ENCODE results near the gene FAAP100. TPM values are rescaled to one million over a fixed set of nuclear protein-coding genes. Genes with fewer than 3 reads are reported as not detected.

FAAP100 gene
- total RNA-seq, 4 donors from 2014 or later = 19.4 to 34.3 (median 28.4) TPM

DNA sequence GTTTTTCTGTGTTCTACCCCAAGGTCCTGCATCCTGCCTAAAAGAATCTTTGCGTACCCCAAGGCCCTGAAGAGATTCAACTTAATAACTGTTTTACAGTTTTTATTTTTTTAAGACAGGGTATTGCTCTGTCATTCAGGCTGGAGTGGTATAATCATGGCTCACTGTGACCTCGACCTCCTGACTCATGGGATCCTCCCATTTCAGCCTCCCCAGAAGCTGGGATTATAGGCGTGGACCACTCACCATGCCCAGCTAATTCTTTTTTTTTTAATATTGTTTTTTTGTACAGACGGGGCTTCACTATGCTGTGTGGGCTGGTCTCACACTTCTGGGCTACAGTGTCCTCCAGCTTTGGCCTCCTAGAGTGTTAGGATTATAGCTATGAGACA is 9.3 kb upstream of the FAAP100 start:
- 81 to 84% methylated on average over 4 of the region's 4 CpGs for WGBS, 2 donors
- intact Hi-C loops (cut with DNase I; ENCODE audit: low total_unique reads) = no loop called here
- no peak for DNase-seq (ENCODE audit: low spot score in 2 of 2)
- TF ChIP-seq, protein P1, sequence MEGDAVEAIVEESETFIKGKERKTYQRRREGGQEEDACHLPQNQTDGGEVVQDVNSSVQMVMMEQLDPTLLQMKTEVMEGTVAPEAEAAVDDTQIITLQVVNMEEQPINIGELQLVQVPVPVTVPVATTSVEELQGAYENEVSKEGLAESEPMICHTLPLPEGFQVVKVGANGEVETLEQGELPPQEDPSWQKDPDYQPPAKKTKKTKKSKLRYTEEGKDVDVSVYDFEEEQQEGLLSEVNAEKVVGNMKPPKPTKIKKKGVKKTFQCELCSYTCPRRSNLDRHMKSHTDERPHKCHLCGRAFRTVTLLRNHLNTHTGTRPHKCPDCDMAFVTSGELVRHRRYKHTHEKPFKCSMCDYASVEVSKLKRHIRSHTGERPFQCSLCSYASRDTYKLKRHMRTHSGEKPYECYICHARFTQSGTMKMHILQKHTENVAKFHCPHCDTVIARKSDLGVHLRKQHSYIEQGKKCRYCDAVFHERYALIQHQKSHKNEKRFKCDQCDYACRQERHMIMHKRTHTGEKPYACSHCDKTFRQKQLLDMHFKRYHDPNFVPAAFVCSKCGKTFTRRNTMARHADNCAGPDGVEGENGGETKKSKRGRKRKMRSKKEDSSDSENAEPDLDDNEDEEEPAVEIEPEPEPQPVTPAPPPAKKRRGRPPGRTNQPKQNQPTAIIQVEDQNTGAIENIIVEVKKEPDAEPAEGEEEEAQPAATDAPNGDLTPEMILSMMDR (IDR thresholded peaks at IDR 0.05) = no peak
- no peak for TF ChIP-seq POLR2A (IDR thresholded peaks at IDR 0.05)
- H3K4me3 ChIP-seq (ENCODE audit: low read depth, poor library complexity, severe bottlenecking) = no peak overlapping the region

DNA sequence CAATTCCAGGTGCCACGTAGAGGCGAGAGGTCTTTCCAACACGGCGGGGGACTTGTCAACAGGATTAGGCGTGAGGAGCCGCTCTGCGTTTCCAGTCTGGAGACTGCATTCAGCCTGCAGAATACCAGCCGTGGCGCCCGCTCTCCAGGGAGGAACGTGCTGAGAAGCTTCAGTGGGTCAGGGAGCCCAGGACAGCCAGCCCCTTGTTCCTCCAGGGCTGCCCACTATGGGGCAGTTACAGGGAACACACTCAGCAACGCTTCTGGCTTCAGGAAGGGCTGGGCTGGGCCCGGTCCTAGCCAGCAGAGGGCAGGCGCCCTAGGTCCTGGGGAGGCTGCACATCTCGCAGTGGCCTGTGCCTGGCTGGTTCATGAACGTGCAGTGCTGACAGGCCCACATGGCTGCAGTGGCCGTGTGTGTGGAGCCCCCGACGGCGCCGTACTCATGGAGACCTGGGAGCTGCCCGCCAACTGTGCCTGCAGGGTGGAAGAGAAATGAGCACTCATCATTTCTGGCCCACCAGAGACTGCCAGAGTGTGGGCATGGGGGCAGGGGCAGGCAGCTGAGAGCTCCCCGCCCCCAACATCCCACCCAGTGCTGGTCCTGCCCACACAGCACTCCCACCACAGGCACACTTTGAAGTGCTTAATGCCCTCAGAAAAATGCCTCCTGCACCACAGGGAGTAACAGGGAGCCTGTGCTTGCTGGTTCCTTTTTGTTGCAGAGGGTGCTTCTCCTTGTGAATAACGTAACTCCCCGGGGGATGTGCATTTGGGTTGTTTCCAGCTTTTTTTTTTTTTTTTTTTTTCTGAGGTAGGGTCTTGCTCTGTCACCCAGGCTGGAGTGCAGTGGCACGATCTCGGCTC is 7.0 kb upstream of the FAAP100 start:
- no peak for DNase-seq (ENCODE audit: low spot score in 2 of 2)
- TF ChIP-seq, protein P1 (IDR thresholded peaks at IDR 0.05) = no peak
- TF ChIP-seq POLR2A (IDR thresholded peaks at IDR 0.05) = no peak
- H3K4me3 ChIP-seq (ENCODE audit: low read depth, poor library complexity, severe bottlenecking) = no peak overlapping the region
- intact Hi-C loops (cut with DNase I; ENCODE audit: low total_unique reads) = no loop called here
- 83% methylated on average over 25 to 26 of the region's 27 CpGs for WGBS, 2 donors

DNA sequence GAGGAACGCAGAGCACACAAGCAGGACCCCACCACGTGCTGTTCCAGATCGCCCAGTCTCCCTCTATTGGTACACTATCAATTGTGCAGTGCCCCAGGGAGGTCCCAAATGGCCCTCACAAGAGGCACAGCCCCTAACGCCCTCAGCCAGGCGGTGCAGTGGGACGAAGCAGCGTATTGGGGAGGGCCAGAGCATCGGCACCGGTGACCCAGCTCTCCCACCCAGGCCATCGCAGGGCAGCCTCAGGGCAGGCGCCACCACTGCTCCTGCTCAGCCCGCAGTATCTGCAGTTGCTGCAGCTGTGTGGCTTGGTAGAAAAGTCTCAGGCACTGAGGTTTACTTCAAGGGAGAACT is 5.9 kb upstream of the FAAP100 start:
- WGBS, 2 donors = 84 to 91% methylated on average over 10 to 12 of the region's 12 CpGs
- H3K4me3 ChIP-seq (ENCODE audit: low read depth, poor library complexity, severe bottlenecking) = no peak overlapping the region
- DNase-seq (ENCODE audit: low spot score in 2 of 2) = no peak
- no peak for TF ChIP-seq POLR2A (IDR thresholded peaks at IDR 0.05)
- TF ChIP-seq, protein P1 (IDR thresholded peaks at IDR 0.05) = no peak
- intact Hi-C loops (cut with DNase I; ENCODE audit: low total_unique reads) = no loop called here

DNA sequence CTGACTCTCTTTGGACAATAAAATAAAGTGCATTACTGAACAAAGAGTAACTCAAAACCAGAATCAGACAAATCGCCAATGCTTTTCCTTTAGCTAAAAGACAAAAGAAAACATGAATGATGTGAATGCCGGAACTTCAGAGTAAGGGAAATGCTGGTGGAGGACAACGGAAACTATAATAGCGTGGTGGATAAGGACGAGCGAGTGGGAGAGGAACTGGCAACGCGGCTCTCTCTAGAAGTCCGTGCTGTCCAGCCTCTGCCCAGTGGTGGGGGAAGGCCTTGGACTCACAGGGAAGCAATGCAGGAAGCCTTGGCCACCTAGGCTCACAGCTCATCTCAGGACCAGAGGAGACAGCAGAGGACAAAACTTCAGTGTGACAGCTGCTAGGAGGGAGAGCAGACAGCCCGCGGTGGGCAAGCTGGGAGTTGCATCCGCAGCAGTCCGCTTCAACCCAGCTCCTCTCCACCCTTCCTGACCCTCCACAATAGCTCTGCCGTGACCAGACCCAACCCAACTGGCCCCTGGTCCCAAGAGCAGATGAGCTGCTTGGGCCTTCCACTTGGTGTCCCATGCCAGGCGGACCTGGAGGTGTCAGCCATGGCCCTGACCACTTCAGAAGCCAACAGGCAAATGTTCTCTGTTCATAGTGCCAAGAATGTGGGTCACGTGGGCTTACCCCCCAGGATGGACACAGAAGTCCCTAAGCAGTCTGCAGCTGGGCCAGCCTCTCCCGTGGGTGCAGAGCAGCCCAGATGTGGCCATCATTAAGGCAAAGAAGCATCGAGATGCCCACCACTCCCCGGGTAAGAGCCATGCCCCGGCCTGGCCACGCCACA is 5.3 kb upstream of the FAAP100 start:
- intact Hi-C loops (cut with DNase I; ENCODE audit: low total_unique reads) = no loop called here
- no peak for DNase-seq (ENCODE audit: low spot score in 2 of 2)
- no peak overlapping the region for H3K4me3 ChIP-seq (ENCODE audit: low read depth, poor library complexity, severe bottlenecking)
- 84 to 87% methylated on average over 16 to 21 of the region's 21 CpGs for WGBS, 2 donors
- no peak for TF ChIP-seq POLR2A (IDR thresholded peaks at IDR 0.05)
- TF ChIP-seq, protein P1 (IDR thresholded peaks at IDR 0.05) = no peak

GRCh38 chr17:81556863-81557262 is 4.7 kb upstream of the FAAP100 start:
- intact Hi-C loops (cut with DNase I; ENCODE audit: low total_unique reads) = no loop called here
- no peak overlapping the region for H3K4me3 ChIP-seq (ENCODE audit: low read depth, poor library complexity, severe bottlenecking)
- TF ChIP-seq, protein P1 (IDR thresholded peaks at IDR 0.05) = no peak
- TF ChIP-seq POLR2A (IDR thresholded peaks at IDR 0.05) = no peak
- WGBS, 2 donors = 83 to 84% methylated on average over 5 to 6 of the region's 6 CpGs
- no peak for DNase-seq (ENCODE audit: low spot score in 2 of 2)
